ENCODE results near the gene TRIM24. TPM values are rescaled to one million over a fixed set of nuclear protein-coding genes. Genes with fewer than 3 reads are reported as not detected.
A peak's percentile ranks its signal among the peaks of the same experiment; 100 is the strongest.
"Not testable (repeated sequence)": the region's sequence is repeated elsewhere in the genome, so short reads cannot be mapped to it uniquely, and the experiment has no call there.

Gene TRIM24
- total RNA-seq, 1 donor from 2014 or later = 65.3 TPM

- DNase-seq (ENCODE audit: extremely low read depth, low read depth, low spot score) = no peak
These were observed 65.7 kb downstream of the TRIM24 start for GRCh38 chr7:138525757-138526156.

- DNase-seq (ENCODE audit: extremely low read depth, low read depth, low spot score) = no peak
These were observed 67.7 kb downstream of the TRIM24 start for GRCh38 chr7:138527746-138528223.

- not testable (repeated sequence) for DNase-seq (ENCODE audit: extremely low read depth, low read depth, low spot score)
These were observed 76.8 kb downstream of the TRIM24 start for GRCh38 chr7:138536833-138537232.

- DNase-seq (ENCODE audit: extremely low read depth, low read depth, low spot score) = no peak
These were observed 78.5 kb downstream of the TRIM24 start for GRCh38 chr7:138538518-138538917.

GRCh38 chr7:138538997-138539644 is 79.1 kb downstream of the TRIM24 start:
- no peak for DNase-seq (ENCODE audit: extremely low read depth, low read depth, low spot score)

GRCh38 chr7:138542183-138542582 is 82.1 kb downstream of the TRIM24 start:
- no peak for DNase-seq (ENCODE audit: extremely low read depth, low read depth, low spot score)

GRCh38 chr7:138543739-138544138 is 83.7 kb downstream of the TRIM24 start:
- DNase-seq (ENCODE audit: extremely low read depth, low read depth, low spot score) = no peak

- DNase-seq (ENCODE audit: extremely low read depth, low read depth, low spot score) = no peak
These were observed 85.1 kb downstream of the TRIM24 start for GRCh38 chr7:138545123-138545522.

GRCh38 chr7:138546064-138546619 is 86.1 kb downstream of the TRIM24 start:
- DNase-seq (ENCODE audit: extremely low read depth, low read depth, low spot score) = peak; percentile 75

GRCh38 chr7:138546829-138547228 is 86.8 kb downstream of the TRIM24 start:
- DNase-seq (ENCODE audit: extremely low read depth, low read depth, low spot score) = no peak

- no peak for DNase-seq (ENCODE audit: extremely low read depth, low read depth, low spot score)
These were observed 89.0 kb downstream of the TRIM24 start for GRCh38 chr7:138549082-138549481.

- no peak for DNase-seq (ENCODE audit: extremely low read depth, low read depth, low spot score)
These were observed 90.3 kb downstream of the TRIM24 start for GRCh38 chr7:138550337-138550736.

- DNase-seq (ENCODE audit: extremely low read depth, low read depth, low spot score) = no peak
These were observed 91.0 kb downstream of the TRIM24 start for GRCh38 chr7:138551102-138551501.

GRCh38 chr7:138553805-138554204 is 93.7 kb downstream of the TRIM24 start:
- DNase-seq (ENCODE audit: extremely low read depth, low read depth, low spot score) = no peak

- DNase-seq (ENCODE audit: extremely low read depth, low read depth, low spot score) = no peak
These were observed 94.6 kb downstream of the TRIM24 start for GRCh38 chr7:138554674-138555073.

GRCh38 chr7:138555684-138556083 is 95.6 kb downstream of the TRIM24 start:
- no peak for DNase-seq (ENCODE audit: extremely low read depth, low read depth, low spot score)

GRCh38 chr7:138556771-138557484 is 96.9 kb downstream of the TRIM24 start:
- DNase-seq (ENCODE audit: extremely low read depth, low read depth, low spot score) = no peak

- DNase-seq (ENCODE audit: extremely low read depth, low read depth, low spot score) = no peak
These were observed 99.4 kb downstream of the TRIM24 start for GRCh38 chr7:138559448-138559847.

GRCh38 chr7:138563808-138564207 is 103.7 kb downstream of the TRIM24 start:
- no peak for DNase-seq (ENCODE audit: extremely low read depth, low read depth, low spot score)

GRCh38 chr7:138564365-138564764 is 104.3 kb downstream of the TRIM24 start:
- DNase-seq (ENCODE audit: extremely low read depth, low read depth, low spot score) = no peak

- no peak for DNase-seq (ENCODE audit: extremely low read depth, low read depth, low spot score)
These were observed 105.0 kb downstream of the TRIM24 start for GRCh38 chr7:138565071-138565450.

Measured in glomerular endothelial cell (primary cell).